ENCODE measurements around the gene UNC45A.

- TF ChIP-seq CTCF (IDR thresholded peaks at IDR 0.05) (no peak), POLR2A (IDR thresholded peaks at IDR 0.05) (no peak)
Measured at GRCh38 chr15:90890839-90891238, 44.2 kb upstream of the UNC45A start.

All from thyroid gland (tissue), 4 donors.